ENCODE measurements around the gene NAA20. TPM values are rescaled to one million over a fixed set of nuclear protein-coding genes. Genes with fewer than 3 reads are reported as not detected.
A peak's percentile ranks its signal among the peaks of the same experiment; 100 is the strongest.

Gene NAA20
- total and polyA plus RNA-seq, 10 donors, result 19.3 to 68.4 (median 40.0) TPM

- Histone ChIP-seq H3K27me3 (replicated peaks in 1 of 7) (no peaks in the 10 kb centered on the region), H3K27ac (peak overlapping the region in 7 of 8 donors; percentile 29 to 69 (median 58)), H3K4me3 (no peak overlapping the region), H3K4me1 (peaks cover 14 to 84% (median 42%) of the 10 kb centered on the region in 6 donors), H3K36me3 (peaks cover 0 to 73% (median 13%) of the 10 kb centered on the region in 6 donors), H3K9me3 (no peaks in the 10 kb centered on the region)
- intact Hi-C loops (cut with DNase I; ENCODE audit: low total_unique reads), result loop anchor here (10.0 kb wide), 2 partner anchors 89 to 299 kb away; no protein-coding TSS in a partner anchor
- no peak for TF ChIP-seq CTCF (IDR thresholded peaks at IDR 0.05 in 8 of 11, conservative IDR thresholded peaks at IDR 0.05 in 3 of 11)
- TF ChIP-seq POLR2A (IDR thresholded peaks at IDR 0.05), result no peak
- TF ChIP-seq POLR2AphosphoS5 (IDR thresholded peaks at IDR 0.05), result no peak
- 62 to 81% (median 77%) methylated on average over 12 of the region's 12 CpGs for WGBS, 5 donors
- DNase-seq, result no peak
These were observed 23.0 kb upstream of the NAA20 start for GRCh38 chr20:19993958-19994669.

- Histone ChIP-seq H3K36me3 (peaks cover 0 to 79% (median 15%) of the 10 kb centered on the region in 6 donors), H3K27me3 (replicated peaks in 1 of 7) (no peaks in the 10 kb centered on the region), H3K9me3 (no peaks in the 10 kb centered on the region), H3K4me3 (no peak overlapping the region), H3K27ac (peak overlapping the region in 2 of 8 donors; percentile 3 to 57), H3K4me1 (peaks cover 14 to 93% (median 42%) of the 10 kb centered on the region in 6 donors)
- 32 to 41% (median 39%) methylated on average over 5 of the region's 5 CpGs for WGBS, 5 donors
- DNase-seq, result no peak
- intact Hi-C loops (cut with DNase I; ENCODE audit: low total_unique reads), result loop anchor here (5.0 to 10.0 kb wide), 3 partner anchors 91 to 301 kb away; no protein-coding TSS in a partner anchor
- peak; percentile 47 to 83 (median 75) for TF ChIP-seq CTCF (IDR thresholded peaks at IDR 0.05 in 8 of 11, conservative IDR thresholded peaks at IDR 0.05 in 3 of 11)
- TF ChIP-seq POLR2A (IDR thresholded peaks at IDR 0.05), result no peak
These were observed 21.8 kb upstream of the NAA20 start for GRCh38 chr20:19995220-19995863.

- intact Hi-C loops (cut with DNase I; ENCODE audit: low total_unique reads), result loop anchor here (5.0 to 10.0 kb wide), 3 partner anchors 91 to 301 kb away; no protein-coding TSS in a partner anchor
- H3K27ac ChIP-seq, result peak overlapping the region in 3 of 8 donors; percentile 49 to 57 (median 54)
These were observed 20.9 kb upstream of the NAA20 start for GRCh38 chr20:19996222-19996621.

More at GRCh38 chr20:19996222-19996621, 20.9 kb upstream of the NAA20 start:
- no peak for DNase-seq
- peaks cover 0 to 84% (median 15%) of the 10 kb centered on the region in 6 donors for H3K36me3 ChIP-seq
- H3K4me3 ChIP-seq, result no peak overlapping the region
- TF ChIP-seq POLR2AphosphoS5 (IDR thresholded peaks at IDR 0.05) (no peak), POLR2A (IDR thresholded peaks at IDR 0.05) (no peak), CTCF (IDR thresholded peaks at IDR 0.05 in 8 of 11, conservative IDR thresholded peaks at IDR 0.05 in 3 of 11) (no peak)
- H3K4me1 ChIP-seq, result peaks cover 14 to 92% (median 40%) of the 10 kb centered on the region in 6 donors
- H3K27me3 ChIP-seq (replicated peaks in 1 of 7), result no peaks in the 10 kb centered on the region
- 76 to 90% (median 80%) methylated on average over 8 of the region's 8 CpGs for WGBS, 5 donors
- H3K9me3 ChIP-seq, result no peaks in the 10 kb centered on the region

All from spleen (tissue), 11 donors.